B cell (primary cell): ENCODE measurements around the gene ANKRD34A.

Source experiments
- CTCF ChIP-seq: fragments of 200-600 bp; IDR thresholded peaks from one replicate; pipeline ENCODE4 v1.8.0; 2022; ENCODE audit warnings: antibody characterized with exemption, mild to moderate bottlenecking
- EZH2 ChIP-seq: IDR thresholded peaks from 2 replicates; pipeline ENCODE4 v1.6.1; 2012; ENCODE audit warnings: borderline replicate concordance, low read depth, mild to moderate bottlenecking, moderate library complexity, low read length; ENCODE audit not compliant: insufficient read depth, poor library complexity, severe bottlenecking

- TF ChIP-seq CTCF = no peak
- no peak for TF ChIP-seq EZH2
Observed at GRCh38 chr1:145978854-145979745, 14.7 kb upstream of the ANKRD34A start.
